ENCODE data around the gene DOK3.

DOK3 gene

DNA sequence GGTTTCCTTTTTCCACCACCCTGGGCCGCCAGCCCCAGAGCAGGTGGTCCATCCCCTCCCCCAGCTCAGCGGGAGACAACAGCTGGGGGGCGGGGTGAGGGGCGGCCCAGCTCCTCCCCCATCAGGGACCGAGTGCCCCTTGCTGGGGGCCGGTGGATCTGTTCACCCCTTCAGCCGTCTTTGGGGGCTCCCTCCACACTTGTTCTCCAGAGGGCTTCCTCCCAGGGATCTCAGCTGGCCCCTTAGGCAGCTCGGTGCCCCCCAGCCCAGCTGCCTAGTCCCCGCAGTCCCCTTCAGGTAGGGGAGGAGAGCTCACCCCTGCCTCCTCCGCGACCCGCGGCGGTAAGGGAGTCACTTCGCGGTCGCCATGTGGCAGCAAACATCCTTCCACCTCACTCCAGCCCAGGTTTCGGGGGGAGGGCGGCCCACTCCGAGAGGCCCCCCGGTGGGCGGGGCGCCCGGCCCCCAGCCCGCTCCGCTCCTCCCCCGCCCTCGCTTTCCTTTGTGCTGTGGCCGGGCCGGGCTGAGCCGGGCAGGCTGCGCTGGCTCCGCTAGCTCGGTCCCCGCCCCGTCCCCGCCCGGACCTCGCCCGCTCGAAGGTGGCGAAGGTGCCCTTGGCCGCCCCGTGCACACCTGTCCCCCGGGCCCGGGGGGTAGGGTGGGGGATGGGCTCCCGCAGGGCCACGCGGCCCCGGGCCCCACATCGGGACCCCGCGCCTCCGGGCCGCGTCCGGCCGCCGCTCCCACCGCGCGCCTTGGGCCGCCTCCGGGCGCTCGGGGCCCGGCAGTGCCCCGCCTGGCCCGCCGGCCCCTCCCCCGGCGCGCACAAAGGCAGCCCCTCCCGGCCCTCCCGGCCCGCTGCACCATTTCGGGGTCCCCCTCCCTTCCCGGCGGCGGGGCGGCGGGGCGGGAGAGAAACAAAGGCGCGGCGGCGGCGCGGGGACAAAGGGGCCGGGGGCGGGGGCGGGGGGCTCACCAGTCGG lies 36.9 kb downstream of the DOK3 start:
- H3K9ac ChIP-seq (ENCODE audit: low read depth, low read length) = peak overlapping the region; percentile 79
- ATAC-seq (ENCODE audit: insufficient read depth, low read depth) (peak; percentile 73), DNase-seq (peak; percentile 84)
- H3K79me2 ChIP-seq (ENCODE audit: insufficient read depth, low read length) = peaks cover 34% of the 10 kb centered on the region
- H2AFZ ChIP-seq (ENCODE audit: low read depth, low read length) = peak overlapping the region; percentile 80
- H3K4me1 ChIP-seq (ENCODE audit: insufficient read depth, low read length) = peaks cover 24% of the 10 kb centered on the region
- H3K27ac ChIP-seq (ENCODE audit: low read length) = peak overlapping the region; percentile 67
- TF ChIP-seq EZH2 (IDR thresholded peaks at IDR 0.05; ENCODE audit: borderline replicate concordance, low read depth, low read length, severe bottlenecking) = no peak
- TF ChIP-seq, protein P1, sequence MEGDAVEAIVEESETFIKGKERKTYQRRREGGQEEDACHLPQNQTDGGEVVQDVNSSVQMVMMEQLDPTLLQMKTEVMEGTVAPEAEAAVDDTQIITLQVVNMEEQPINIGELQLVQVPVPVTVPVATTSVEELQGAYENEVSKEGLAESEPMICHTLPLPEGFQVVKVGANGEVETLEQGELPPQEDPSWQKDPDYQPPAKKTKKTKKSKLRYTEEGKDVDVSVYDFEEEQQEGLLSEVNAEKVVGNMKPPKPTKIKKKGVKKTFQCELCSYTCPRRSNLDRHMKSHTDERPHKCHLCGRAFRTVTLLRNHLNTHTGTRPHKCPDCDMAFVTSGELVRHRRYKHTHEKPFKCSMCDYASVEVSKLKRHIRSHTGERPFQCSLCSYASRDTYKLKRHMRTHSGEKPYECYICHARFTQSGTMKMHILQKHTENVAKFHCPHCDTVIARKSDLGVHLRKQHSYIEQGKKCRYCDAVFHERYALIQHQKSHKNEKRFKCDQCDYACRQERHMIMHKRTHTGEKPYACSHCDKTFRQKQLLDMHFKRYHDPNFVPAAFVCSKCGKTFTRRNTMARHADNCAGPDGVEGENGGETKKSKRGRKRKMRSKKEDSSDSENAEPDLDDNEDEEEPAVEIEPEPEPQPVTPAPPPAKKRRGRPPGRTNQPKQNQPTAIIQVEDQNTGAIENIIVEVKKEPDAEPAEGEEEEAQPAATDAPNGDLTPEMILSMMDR (IDR thresholded peaks at IDR 0.05; ENCODE audit: borderline replicate concordance, extremely low read depth, low read length, poor library complexity, severe bottlenecking) = peak; percentile 26
- H3K4me3 ChIP-seq (ENCODE audit: low read depth in 1 of 2, low read length in 2 of 2) = peak overlapping the region; percentile 77 to 82
- H3K36me3 ChIP-seq (ENCODE audit: insufficient read depth, low read length) = peaks cover 34% of the 10 kb centered on the region
- peaks cover 5% of the 10 kb centered on the region for H3K27me3 ChIP-seq (ENCODE audit: insufficient read depth, low read length, poor library complexity)
- peak overlapping the region; percentile 96 for H3K4me2 ChIP-seq (ENCODE audit: insufficient read depth, low read length)
- H3K9me3 ChIP-seq (ENCODE audit: insufficient read depth, low read length, severe bottlenecking) = no peaks in the 10 kb centered on the region
- peaks cover 57% of the 10 kb centered on the region for H4K20me1 ChIP-seq (ENCODE audit: insufficient read depth, low read length)

DNA sequence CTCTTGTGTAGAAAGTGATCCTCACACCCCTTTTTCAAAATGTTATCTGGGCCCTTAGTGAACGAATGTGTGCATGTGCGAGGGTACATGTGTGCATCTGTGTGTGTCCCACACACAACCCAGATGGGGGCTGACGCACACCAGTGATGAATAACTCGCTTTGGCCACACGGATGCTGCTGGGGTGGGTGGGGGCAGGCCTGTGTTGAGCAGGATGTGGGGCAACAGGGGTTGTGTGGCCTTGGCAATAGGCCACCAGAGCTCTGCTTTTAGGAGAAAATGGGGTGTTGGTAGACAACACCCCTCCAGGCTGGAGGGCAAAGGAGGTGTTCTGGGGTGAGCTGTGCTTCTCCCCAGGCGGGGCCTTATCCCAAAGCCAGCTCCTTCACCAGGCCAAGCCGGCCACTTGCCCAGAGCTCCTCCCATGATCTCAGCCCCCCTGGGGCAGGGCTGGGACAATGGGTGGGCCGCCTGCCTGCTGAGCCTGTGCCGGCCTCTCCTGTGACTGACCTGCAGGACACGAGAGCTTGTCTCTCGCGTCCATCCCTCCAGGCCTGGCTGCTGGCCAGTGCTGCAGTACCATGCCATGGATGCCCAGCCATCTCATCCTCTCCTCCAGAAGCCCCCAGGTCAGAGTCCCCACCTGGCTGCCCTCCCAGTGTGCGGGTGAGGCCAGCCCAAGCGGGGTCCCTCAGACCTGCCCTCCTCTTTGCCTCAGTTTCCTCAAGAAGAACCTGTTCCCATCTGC lies 37.8 kb downstream of the DOK3 start:
- H3K27ac ChIP-seq (ENCODE audit: low read length) = peak overlapping the region; percentile 67
- TF ChIP-seq, protein P1 (IDR thresholded peaks at IDR 0.05; ENCODE audit: borderline replicate concordance, extremely low read depth, low read length, poor library complexity, severe bottlenecking) = no peak
- no peak for TF ChIP-seq EZH2 (IDR thresholded peaks at IDR 0.05; ENCODE audit: borderline replicate concordance, low read depth, low read length, severe bottlenecking)
- DNase-seq = no peak
- peaks cover 34% of the 10 kb centered on the region for H3K79me2 ChIP-seq (ENCODE audit: insufficient read depth, low read length)
- H3K4me2 ChIP-seq (ENCODE audit: insufficient read depth, low read length) = peak overlapping the region; percentile 96
- ATAC-seq (ENCODE audit: insufficient read depth, low read depth) = no peak
- peaks cover 57% of the 10 kb centered on the region for H4K20me1 ChIP-seq (ENCODE audit: insufficient read depth, low read length)
- peaks cover 24% of the 10 kb centered on the region for H3K4me1 ChIP-seq (ENCODE audit: insufficient read depth, low read length)
- peaks cover 5% of the 10 kb centered on the region for H3K27me3 ChIP-seq (ENCODE audit: insufficient read depth, low read length, poor library complexity)
- peak overlapping the region; percentile 77 to 82; a peak in 3 of 4 replicates for H3K4me3 ChIP-seq (ENCODE audit: low read depth in 1 of 2, low read length in 2 of 2)
- H2AFZ ChIP-seq (ENCODE audit: low read depth, low read length) = no peak overlapping the region
- peaks cover 44% of the 10 kb centered on the region for H3K36me3 ChIP-seq (ENCODE audit: insufficient read depth, low read length)
- peak overlapping the region; percentile 79 for H3K9ac ChIP-seq (ENCODE audit: low read depth, low read length)
- no peaks in the 10 kb centered on the region for H3K9me3 ChIP-seq (ENCODE audit: insufficient read depth, low read length, severe bottlenecking)

DNA sequence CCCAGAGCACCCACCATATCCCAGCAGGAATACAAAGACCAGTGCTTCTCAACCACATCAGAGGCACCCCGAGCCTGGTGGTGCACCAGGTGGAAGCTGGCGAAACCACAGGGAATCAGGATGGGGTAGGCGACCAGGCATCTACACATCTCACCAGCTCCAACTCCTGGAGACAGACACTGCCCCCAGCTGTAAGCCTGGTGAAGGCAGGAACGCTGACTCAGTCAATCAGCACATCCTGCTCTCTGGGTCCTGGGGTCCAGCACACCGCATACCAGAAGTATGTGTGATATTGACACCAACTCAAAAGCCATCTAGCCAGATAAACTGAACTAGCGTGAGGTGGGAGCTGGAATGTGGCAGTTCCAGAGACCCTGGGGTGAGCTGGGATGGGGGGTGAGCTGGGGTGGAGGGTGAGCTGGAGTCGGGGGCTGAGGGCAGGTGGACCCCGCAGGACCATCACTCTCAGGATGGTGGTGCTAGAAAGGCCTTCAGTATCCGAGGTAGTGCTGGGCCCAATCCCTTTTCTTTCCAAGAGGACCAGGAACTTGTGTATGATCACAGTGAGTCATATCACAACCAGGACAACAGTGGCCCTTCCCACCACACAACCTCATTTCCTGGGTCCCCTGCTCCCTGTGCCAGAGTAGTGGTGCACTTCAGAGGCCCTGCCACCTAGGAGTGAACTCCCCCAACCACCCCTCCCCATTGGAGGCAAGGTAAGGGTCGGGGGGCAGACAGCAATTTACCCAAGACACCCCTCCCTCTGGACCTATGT lies 38.7 kb downstream of the DOK3 start:
- Histone ChIP-seq H3K36me3 (ENCODE audit: insufficient read depth, low read length) (peaks cover 52% of the 10 kb centered on the region), H2AFZ (ENCODE audit: low read depth, low read length) (no peak overlapping the region), H3K9ac (ENCODE audit: low read depth, low read length) (no peak overlapping the region), H3K9me3 (ENCODE audit: insufficient read depth, low read length, severe bottlenecking) (no peaks in the 10 kb centered on the region), H3K4me3 (ENCODE audit: low read depth in 1 of 2, low read length in 2 of 2) (no peak overlapping the region), H4K20me1 (ENCODE audit: insufficient read depth, low read length) (peaks cover 57% of the 10 kb centered on the region), H3K4me2 (ENCODE audit: insufficient read depth, low read length) (peak overlapping the region; percentile 96), H3K4me1 (ENCODE audit: insufficient read depth, low read length) (peaks cover 24% of the 10 kb centered on the region), H3K27ac (ENCODE audit: low read length) (no peak overlapping the region), H3K27me3 (ENCODE audit: insufficient read depth, low read length, poor library complexity) (peaks cover 5% of the 10 kb centered on the region), H3K79me2 (ENCODE audit: insufficient read depth, low read length) (peaks cover 34% of the 10 kb centered on the region)
- no peak for TF ChIP-seq EZH2 (IDR thresholded peaks at IDR 0.05; ENCODE audit: borderline replicate concordance, low read depth, low read length, severe bottlenecking)
- TF ChIP-seq, protein P1 (IDR thresholded peaks at IDR 0.05; ENCODE audit: borderline replicate concordance, extremely low read depth, low read length, poor library complexity, severe bottlenecking) = no peak
- DNase-seq (no peak), ATAC-seq (ENCODE audit: insufficient read depth, low read depth) (no peak)

Measured in DND-41 (cell line).